ENCODE data around the gene GXYLT2. TPM values are rescaled to one million over a fixed set of nuclear protein-coding genes. Genes with fewer than 3 reads are reported as not detected.

GXYLT2 gene
- total RNA-seq, 1 experiment from 2014 or later = 4.8 TPM

DNA sequence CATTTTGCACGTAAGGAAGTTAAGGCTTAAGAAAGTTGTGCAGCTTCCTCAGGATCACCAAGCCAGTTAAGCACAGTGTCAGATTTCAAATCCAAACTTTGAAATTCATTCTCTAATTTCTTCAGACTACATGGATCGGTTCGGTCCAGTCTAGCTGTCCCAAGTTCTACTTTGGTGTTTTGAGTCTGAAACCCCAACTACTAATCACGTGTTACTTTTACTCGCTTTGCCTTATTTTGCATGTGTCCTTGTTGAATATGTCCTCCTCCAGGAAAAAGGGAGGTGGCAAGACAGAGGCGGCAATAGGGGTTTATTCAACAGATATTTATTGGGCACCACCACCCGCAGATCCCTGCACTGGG, 522 bp upstream of the GXYLT2 start:
- Mint-ChIP-seq H3K4me1 (ENCODE audit: low read depth, unreplicated experiment) (peaks cover 10% of the 10 kb centered on the region), H3K27me3 (ENCODE audit: insufficient read depth, unreplicated experiment) (no peaks in the 10 kb centered on the region), H3K9me3 (ENCODE audit: unreplicated experiment) (no peaks in the 10 kb centered on the region), H3K36me3 (ENCODE audit: insufficient read depth, unreplicated experiment) (no peaks in the 10 kb centered on the region), H3K27ac (ENCODE audit: unreplicated experiment) (peak overlapping the region; percentile 33), H3K4me3 (ENCODE audit: unreplicated experiment) (peak overlapping the region; percentile 94)
- Histone ChIP-seq H3K27me3 (replicated peaks; ENCODE audit: control insufficient read depth, insufficient read depth, low read length) (no peaks in the 10 kb centered on the region), H3K4me1 (peaks cover 4% of the 10 kb centered on the region; the same call in 1 of the 2 replicates), H3K36me3 (ENCODE audit: control insufficient read depth, insufficient read depth, low read length) (no peaks in the 10 kb centered on the region), H3K4me3 (ENCODE audit: low read depth, low read length) (peak overlapping the region; percentile 58), H3K9me3 (no peaks in the 10 kb centered on the region)
- no peak for DNase-seq
- ChIA-PET CTCF (interaction anchor here (0.7 to 2.7 kb wide), 3 partner anchors 36 to 295 kb away, joined by 4 to 9 read pairs (median 4); no protein-coding TSS in a partner anchor), POLR2A (no interaction called here)
- TF ChIP-seq, protein P1, sequence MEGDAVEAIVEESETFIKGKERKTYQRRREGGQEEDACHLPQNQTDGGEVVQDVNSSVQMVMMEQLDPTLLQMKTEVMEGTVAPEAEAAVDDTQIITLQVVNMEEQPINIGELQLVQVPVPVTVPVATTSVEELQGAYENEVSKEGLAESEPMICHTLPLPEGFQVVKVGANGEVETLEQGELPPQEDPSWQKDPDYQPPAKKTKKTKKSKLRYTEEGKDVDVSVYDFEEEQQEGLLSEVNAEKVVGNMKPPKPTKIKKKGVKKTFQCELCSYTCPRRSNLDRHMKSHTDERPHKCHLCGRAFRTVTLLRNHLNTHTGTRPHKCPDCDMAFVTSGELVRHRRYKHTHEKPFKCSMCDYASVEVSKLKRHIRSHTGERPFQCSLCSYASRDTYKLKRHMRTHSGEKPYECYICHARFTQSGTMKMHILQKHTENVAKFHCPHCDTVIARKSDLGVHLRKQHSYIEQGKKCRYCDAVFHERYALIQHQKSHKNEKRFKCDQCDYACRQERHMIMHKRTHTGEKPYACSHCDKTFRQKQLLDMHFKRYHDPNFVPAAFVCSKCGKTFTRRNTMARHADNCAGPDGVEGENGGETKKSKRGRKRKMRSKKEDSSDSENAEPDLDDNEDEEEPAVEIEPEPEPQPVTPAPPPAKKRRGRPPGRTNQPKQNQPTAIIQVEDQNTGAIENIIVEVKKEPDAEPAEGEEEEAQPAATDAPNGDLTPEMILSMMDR (IDR thresholded peaks at IDR 0.05; ENCODE audit: insufficient read depth in 1 of 2, low read depth in 1 of 2, low read length in 1 of 2, severe bottlenecking in 1 of 2, unreplicated experiment in 1 of 2) = no peak
- BruUV-seq (replicated peaks) = no TSS peak
- intact Hi-C loops (cut with micrococcal nuclease; ENCODE audit: unreplicated experiment) = no loop called here

DNA sequence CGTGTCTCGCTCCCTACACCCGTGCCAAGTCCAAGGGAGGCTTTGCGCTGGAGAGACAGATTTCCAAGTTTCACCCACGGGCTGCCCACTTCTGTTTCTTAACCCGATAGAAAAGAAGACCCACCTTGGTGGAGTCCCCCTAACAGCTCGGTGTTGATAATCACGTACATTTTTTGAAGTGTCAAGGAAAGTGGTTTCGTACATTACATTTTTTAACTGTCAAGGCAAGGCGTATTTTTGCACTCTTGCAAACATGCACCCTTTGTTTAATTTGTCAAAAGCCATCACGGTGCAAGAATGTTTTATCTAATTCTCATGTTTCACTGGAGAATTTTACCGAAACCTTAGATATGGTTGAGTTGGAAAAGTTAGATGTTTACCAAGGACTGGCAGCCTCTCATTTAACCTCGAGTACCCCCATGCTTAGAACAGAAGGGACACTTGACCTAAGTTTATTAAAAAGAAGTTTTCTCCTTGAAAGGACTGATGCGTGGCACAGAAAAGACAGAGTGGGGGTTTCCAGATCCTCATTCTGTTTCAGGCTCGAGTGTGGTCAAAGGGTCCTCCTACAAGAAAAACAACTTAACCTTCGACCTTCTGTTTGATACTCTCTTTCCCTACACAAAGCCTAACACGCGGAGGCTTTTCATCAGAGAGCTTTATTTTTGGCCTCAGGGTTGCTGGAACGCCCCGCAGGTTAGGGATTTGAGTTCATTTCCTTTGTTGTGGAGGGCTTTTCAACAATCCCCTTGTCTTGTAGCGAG, 882 bp downstream of the GXYLT2 start:
- Mint-ChIP-seq H3K27me3 (ENCODE audit: insufficient read depth, unreplicated experiment) (no peaks in the 10 kb centered on the region), H3K4me1 (ENCODE audit: low read depth, unreplicated experiment) (peaks cover 19% of the 10 kb centered on the region), H3K9me3 (ENCODE audit: unreplicated experiment) (no peaks in the 10 kb centered on the region), H3K27ac (ENCODE audit: unreplicated experiment) (no peak overlapping the region), H3K4me3 (ENCODE audit: unreplicated experiment) (peak overlapping the region; percentile 94), H3K36me3 (ENCODE audit: insufficient read depth, unreplicated experiment) (no peaks in the 10 kb centered on the region)
- no peaks in the 10 kb centered on the region for H3K27me3 ChIP-seq (replicated peaks; ENCODE audit: control insufficient read depth, insufficient read depth, low read length)
- peaks cover 4% of the 10 kb centered on the region; the same call in 1 of the 2 replicates for H3K4me1 ChIP-seq
- no peak for DNase-seq
- intact Hi-C loops (cut with micrococcal nuclease; ENCODE audit: unreplicated experiment) = loop anchor here (1.0 kb wide), 2 partner anchors 37 to 50 kb away; no protein-coding TSS in a partner anchor
- TF ChIP-seq, protein P1 (IDR thresholded peaks at IDR 0.05; ENCODE audit: insufficient read depth in 1 of 2, low read depth in 1 of 2, low read length in 1 of 2, severe bottlenecking in 1 of 2, unreplicated experiment in 1 of 2) = no peak
- ChIA-PET POLR2A (no interaction called here), CTCF (interaction anchor here (0.6 to 2.7 kb wide), 2 partner anchors 38 to 203 kb away, joined by 3 to 9 read pairs; no protein-coding TSS in a partner anchor)
- no peaks in the 10 kb centered on the region for H3K9me3 ChIP-seq
- no peaks in the 10 kb centered on the region for H3K36me3 ChIP-seq (ENCODE audit: control insufficient read depth, insufficient read depth, low read length)
- peak overlapping the region; percentile 58 for H3K4me3 ChIP-seq (ENCODE audit: low read depth, low read length)
- TSS peak; percentile 49 for BruUV-seq (replicated peaks)

DNA sequence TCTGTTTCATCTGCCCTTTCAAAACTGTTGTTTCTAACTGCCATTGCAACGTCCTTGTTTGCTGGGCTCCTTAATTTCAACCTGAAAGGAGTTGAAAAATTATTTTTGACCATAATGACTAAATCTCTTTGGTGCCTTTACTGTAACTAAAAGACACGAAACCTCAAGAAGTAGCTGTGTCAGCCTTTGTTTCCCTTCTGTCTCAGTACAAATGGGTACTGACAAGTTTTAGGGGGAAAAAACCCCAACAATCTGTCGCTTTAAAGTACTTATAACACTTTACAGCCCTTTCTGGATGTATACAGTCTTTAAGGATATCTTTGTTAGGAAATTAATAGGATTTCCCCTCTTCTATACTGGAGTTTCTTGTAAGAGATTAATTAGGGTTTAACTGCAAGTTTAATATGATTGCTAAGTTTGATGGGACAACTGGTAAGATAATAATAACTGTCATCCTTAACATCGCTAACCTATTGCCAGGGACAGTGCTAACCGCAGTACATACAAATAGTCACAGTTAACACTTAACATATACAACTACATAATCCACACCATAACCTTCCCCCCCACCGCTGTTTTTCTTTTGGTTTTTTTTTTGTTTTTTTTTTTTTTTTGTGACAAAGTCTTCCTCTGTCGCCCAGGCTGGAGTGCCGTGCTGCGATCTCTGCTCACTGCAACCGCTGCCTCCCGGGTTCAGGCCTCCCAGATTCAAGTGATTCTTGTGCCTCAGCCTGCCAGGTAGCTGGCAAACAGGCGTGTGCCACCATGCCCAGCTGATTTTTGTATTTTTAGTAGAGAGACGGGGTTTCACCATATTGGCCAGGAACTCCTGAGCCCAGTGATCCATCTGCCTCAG, 1.7 kb downstream of the GXYLT2 start:
- Histone ChIP-seq H3K9me3 (no peaks in the 10 kb centered on the region), H3K4me1 (peaks cover 4% of the 10 kb centered on the region; the same call in 1 of the 2 replicates), H3K4me3 (ENCODE audit: low read depth, low read length) (no peak overlapping the region), H3K36me3 (ENCODE audit: control insufficient read depth, insufficient read depth, low read length) (no peaks in the 10 kb centered on the region), H3K27me3 (replicated peaks; ENCODE audit: control insufficient read depth, insufficient read depth, low read length) (no peaks in the 10 kb centered on the region)
- H3K27ac Mint-ChIP-seq (ENCODE audit: unreplicated experiment) = no peak overlapping the region
- no peaks in the 10 kb centered on the region for H3K27me3 Mint-ChIP-seq (ENCODE audit: insufficient read depth, unreplicated experiment)
- TF ChIP-seq, protein P1 (IDR thresholded peaks at IDR 0.05; ENCODE audit: insufficient read depth in 1 of 2, low read depth in 1 of 2, low read length in 1 of 2, severe bottlenecking in 1 of 2, unreplicated experiment in 1 of 2) = no peak
- DNase-seq = no peak
- POLR2A ChIA-PET = no interaction called here
- no TSS peak for BruUV-seq (replicated peaks)
- CTCF ChIA-PET = interaction anchor here (0.6 to 2.7 kb wide), 2 partner anchors 38 to 204 kb away, joined by 3 to 9 read pairs; no protein-coding TSS in a partner anchor
- peak overlapping the region; percentile 94 for H3K4me3 Mint-ChIP-seq (ENCODE audit: unreplicated experiment)
- H3K9me3 Mint-ChIP-seq (ENCODE audit: unreplicated experiment) = no peaks in the 10 kb centered on the region
- intact Hi-C loops (cut with micrococcal nuclease; ENCODE audit: unreplicated experiment) = no loop called here
- H3K36me3 Mint-ChIP-seq (ENCODE audit: insufficient read depth, unreplicated experiment) = no peaks in the 10 kb centered on the region
- H3K4me1 Mint-ChIP-seq (ENCODE audit: low read depth, unreplicated experiment) = peaks cover 19% of the 10 kb centered on the region

Measured in Caco-2 (cell line).